ENCODE results near the gene PLEKHA7. TPM values are rescaled to one million over a fixed set of nuclear protein-coding genes. Genes with fewer than 3 reads are reported as not detected.

PLEKHA7 gene
- total RNA-seq, 1 experiment from 2014 or later: 13.0 TPM

DNA sequence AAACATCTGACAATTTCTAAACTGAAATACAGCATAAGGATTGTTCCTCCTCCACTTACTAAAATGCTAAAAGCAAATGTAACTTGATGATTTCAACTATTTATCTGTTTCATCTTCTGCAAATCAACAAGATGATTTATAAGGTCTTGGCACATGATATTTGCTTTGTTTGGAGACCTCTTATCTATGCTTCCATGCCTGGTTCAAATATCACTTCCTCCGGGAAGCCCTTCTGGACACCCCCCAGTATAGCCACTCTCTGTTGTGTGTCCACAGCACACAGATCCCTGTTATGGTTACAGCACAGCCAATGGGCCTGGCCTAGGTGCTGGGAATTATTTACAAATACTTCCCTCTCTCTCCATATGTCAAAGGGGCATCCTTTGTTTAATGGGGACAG, 160.9 kb downstream of the PLEKHA7 start:
- H3K27ac Mint-ChIP-seq: no peak overlapping the region
- ATAC-seq (no peak), DNase-seq (ENCODE audit: low spot score) (no peak)
- POLR2A ChIA-PET: no interaction called here
- H3K36me3 Mint-ChIP-seq: no peaks in the 10 kb centered on the region
- TF ChIP-seq, protein P1, sequence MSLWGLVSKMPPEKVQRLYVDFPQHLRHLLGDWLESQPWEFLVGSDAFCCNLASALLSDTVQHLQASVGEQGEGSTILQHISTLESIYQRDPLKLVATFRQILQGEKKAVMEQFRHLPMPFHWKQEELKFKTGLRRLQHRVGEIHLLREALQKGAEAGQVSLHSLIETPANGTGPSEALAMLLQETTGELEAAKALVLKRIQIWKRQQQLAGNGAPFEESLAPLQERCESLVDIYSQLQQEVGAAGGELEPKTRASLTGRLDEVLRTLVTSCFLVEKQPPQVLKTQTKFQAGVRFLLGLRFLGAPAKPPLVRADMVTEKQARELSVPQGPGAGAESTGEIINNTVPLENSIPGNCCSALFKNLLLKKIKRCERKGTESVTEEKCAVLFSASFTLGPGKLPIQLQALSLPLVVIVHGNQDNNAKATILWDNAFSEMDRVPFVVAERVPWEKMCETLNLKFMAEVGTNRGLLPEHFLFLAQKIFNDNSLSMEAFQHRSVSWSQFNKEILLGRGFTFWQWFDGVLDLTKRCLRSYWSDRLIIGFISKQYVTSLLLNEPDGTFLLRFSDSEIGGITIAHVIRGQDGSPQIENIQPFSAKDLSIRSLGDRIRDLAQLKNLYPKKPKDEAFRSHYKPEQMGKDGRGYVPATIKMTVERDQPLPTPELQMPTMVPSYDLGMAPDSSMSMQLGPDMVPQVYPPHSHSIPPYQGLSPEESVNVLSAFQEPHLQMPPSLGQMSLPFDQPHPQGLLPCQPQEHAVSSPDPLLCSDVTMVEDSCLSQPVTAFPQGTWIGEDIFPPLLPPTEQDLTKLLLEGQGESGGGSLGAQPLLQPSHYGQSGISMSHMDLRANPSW (CRISPR knock-in tag; conservative IDR thresholded peaks at IDR 0.05; ENCODE audit: low read depth): no peak
- TF ChIP-seq, protein P2, sequence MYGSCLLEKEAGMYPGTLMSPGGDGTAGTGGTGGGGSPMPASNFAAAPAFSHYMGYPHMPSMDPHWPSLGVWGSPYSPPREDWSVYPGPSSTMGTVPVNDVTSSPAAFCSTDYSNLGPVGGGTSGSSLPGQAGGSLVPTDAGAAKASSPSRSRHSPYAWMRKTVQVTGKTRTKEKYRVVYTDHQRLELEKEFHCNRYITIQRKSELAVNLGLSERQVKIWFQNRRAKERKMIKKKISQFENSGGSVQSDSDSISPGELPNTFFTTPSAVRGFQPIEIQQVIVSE (CRISPR knock-in tag; IDR thresholded peaks at IDR 0.05; ENCODE audit: borderline replicate concordance): no peak
- no peak for TF ChIP-seq ZNF263 (CRISPR knock-in tag; IDR thresholded peaks at IDR 0.05; ENCODE audit: low read depth)
- TF ChIP-seq, protein P3, sequence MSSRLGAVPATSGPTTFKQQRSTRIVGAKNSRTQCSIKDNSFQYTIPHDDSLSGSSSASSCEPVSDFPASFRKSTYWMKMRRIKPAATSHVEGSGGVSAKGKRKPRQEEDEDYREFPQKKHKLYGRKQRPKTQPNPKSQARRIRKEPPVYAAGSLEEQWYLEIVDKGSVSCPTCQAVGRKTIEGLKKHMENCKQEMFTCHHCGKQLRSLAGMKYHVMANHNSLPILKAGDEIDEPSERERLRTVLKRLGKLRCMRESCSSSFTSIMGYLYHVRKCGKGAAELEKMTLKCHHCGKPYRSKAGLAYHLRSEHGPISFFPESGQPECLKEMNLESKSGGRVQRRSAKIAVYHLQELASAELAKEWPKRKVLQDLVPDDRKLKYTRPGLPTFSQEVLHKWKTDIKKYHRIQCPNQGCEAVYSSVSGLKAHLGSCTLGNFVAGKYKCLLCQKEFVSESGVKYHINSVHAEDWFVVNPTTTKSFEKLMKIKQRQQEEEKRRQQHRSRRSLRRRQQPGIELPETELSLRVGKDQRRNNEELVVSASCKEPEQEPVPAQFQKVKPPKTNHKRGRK (CRISPR knock-in tag; IDR thresholded peaks at IDR 0.05; ENCODE audit: borderline replicate concordance): no peak
- TF ChIP-seq JUN (CRISPR knock-in tag; IDR thresholded peaks at IDR 0.05): no peak
- TF ChIP-seq, protein P4, sequence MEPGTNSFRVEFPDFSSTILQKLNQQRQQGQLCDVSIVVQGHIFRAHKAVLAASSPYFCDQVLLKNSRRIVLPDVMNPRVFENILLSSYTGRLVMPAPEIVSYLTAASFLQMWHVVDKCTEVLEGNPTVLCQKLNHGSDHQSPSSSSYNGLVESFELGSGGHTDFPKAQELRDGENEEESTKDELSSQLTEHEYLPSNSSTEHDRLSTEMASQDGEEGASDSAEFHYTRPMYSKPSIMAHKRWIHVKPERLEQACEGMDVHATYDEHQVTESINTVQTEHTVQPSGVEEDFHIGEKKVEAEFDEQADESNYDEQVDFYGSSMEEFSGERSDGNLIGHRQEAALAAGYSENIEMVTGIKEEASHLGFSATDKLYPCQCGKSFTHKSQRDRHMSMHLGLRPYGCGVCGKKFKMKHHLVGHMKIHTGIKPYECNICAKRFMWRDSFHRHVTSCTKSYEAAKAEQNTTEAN (CRISPR knock-in tag; IDR thresholded peaks at IDR 0.05): no peak
- TF ChIP-seq ZNF423 (CRISPR knock-in tag; IDR thresholded peaks at IDR 0.05): no peak
- TF ChIP-seq ZNF396 (CRISPR knock-in tag; IDR thresholded peaks at IDR 0.05; ENCODE audit: borderline replicate concordance): no peak
- TF ChIP-seq RELA (CRISPR knock-in tag; IDR thresholded peaks at IDR 0.05; ENCODE audit: borderline replicate concordance): no peak
- no peak for TF ChIP-seq SOX15 (CRISPR knock-in tag; IDR thresholded peaks at IDR 0.05)
- TF ChIP-seq, protein P5, sequence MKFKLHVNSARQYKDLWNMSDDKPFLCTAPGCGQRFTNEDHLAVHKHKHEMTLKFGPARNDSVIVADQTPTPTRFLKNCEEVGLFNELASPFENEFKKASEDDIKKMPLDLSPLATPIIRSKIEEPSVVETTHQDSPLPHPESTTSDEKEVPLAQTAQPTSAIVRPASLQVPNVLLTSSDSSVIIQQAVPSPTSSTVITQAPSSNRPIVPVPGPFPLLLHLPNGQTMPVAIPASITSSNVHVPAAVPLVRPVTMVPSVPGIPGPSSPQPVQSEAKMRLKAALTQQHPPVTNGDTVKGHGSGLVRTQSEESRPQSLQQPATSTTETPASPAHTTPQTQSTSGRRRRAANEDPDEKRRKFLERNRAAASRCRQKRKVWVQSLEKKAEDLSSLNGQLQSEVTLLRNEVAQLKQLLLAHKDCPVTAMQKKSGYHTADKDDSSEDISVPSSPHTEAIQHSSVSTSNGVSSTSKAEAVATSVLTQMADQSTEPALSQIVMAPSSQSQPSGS (CRISPR knock-in tag; IDR thresholded peaks at IDR 0.05; ENCODE audit: borderline replicate concordance, low read depth): no peak
- no peak for TF ChIP-seq JAZF1 (CRISPR knock-in tag; IDR thresholded peaks at IDR 0.05)
- TF ChIP-seq NR2C2 (CRISPR knock-in tag; IDR thresholded peaks at IDR 0.05): no peak
- TF ChIP-seq, protein P6, sequence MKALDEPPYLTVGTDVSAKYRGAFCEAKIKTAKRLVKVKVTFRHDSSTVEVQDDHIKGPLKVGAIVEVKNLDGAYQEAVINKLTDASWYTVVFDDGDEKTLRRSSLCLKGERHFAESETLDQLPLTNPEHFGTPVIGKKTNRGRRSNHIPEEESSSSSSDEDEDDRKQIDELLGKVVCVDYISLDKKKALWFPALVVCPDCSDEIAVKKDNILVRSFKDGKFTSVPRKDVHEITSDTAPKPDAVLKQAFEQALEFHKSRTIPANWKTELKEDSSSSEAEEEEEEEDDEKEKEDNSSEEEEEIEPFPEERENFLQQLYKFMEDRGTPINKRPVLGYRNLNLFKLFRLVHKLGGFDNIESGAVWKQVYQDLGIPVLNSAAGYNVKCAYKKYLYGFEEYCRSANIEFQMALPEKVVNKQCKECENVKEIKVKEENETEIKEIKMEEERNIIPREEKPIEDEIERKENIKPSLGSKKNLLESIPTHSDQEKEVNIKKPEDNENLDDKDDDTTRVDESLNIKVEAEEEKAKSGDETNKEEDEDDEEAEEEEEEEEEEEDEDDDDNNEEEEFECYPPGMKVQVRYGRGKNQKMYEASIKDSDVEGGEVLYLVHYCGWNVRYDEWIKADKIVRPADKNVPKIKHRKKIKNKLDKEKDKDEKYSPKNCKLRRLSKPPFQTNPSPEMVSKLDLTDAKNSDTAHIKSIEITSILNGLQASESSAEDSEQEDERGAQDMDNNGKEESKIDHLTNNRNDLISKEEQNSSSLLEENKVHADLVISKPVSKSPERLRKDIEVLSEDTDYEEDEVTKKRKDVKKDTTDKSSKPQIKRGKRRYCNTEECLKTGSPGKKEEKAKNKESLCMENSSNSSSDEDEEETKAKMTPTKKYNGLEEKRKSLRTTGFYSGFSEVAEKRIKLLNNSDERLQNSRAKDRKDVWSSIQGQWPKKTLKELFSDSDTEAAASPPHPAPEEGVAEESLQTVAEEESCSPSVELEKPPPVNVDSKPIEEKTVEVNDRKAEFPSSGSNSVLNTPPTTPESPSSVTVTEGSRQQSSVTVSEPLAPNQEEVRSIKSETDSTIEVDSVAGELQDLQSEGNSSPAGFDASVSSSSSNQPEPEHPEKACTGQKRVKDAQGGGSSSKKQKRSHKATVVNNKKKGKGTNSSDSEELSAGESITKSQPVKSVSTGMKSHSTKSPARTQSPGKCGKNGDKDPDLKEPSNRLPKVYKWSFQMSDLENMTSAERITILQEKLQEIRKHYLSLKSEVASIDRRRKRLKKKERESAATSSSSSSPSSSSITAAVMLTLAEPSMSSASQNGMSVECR (CRISPR knock-in tag; IDR thresholded peaks at IDR 0.05; ENCODE audit: borderline replicate concordance): no peak
- CTCF ChIA-PET: no interaction called here
- H3K4me3 Mint-ChIP-seq: no peak overlapping the region
- no peaks in the 10 kb centered on the region for H3K4me1 Mint-ChIP-seq
- H3K27me3 Mint-ChIP-seq (ENCODE audit: low read depth): no peaks in the 10 kb centered on the region
- H3K9me3 Mint-ChIP-seq: no peaks in the 10 kb centered on the region

All from WTC11 (cell line).